Mesendoderm (in vitro differentiated cells): ENCODE measurements around the gene UFD1. TPM values are rescaled to one million over a fixed set of nuclear protein-coding genes. Genes with fewer than 3 reads are reported as not detected.

ENCODE experiments used
- DNase-seq: peaks from one replicate; pipeline ENCODE4 v3.0.0; 2013
- H2AK5ac ChIP-seq: 2 replicates; pipeline ENCODE4 v1.6.1; 2013; ENCODE audit warnings: low read length, inconsistent platforms
- H2BK120ac ChIP-seq: 2 replicates; pipeline ENCODE4 v1.6.1; 2013; ENCODE audit warnings: low read depth, mild to moderate bottlenecking, low read length, moderate library complexity, mixed read lengths
- H2BK15ac ChIP-seq: replicated peaks from 2 replicates; pipeline ENCODE4 v1.6.1; 2013; ENCODE audit warnings: low read depth, mild to moderate bottlenecking, moderate library complexity
- H2BK5ac ChIP-seq: 2 replicates; pipeline ENCODE4 v1.6.1; 2013; ENCODE audit warnings: low read length, inconsistent platforms
- H3K18ac ChIP-seq: 2 replicates; pipeline ENCODE4 v1.6.1; 2013; ENCODE audit warnings: mild to moderate bottlenecking, low read length, mixed read lengths
- H3K23ac ChIP-seq: one replicate; pipeline ENCODE4 v1.6.1; 2013; ENCODE audit warnings: low read length
- H3K27ac ChIP-seq: 2 replicates; pipeline ENCODE4 v1.5.1; 2013; ENCODE audit warnings: low read depth, mild to moderate bottlenecking, inconsistent platforms, low read length, moderate library complexity
- H3K27me3 ChIP-seq: 2 replicates; pipeline ENCODE4 v1.6.1; 2013; ENCODE audit warnings: low read length, control low read depth, mild to moderate bottlenecking, inconsistent platforms; ENCODE audit not compliant: insufficient read depth, poor library complexity
- H3K36me3 ChIP-seq: 2 replicates; pipeline ENCODE4 v1.6.1; 2013; ENCODE audit warnings: low read length, inconsistent platforms; ENCODE audit not compliant: control insufficient read depth, insufficient read depth
- H3K4ac ChIP-seq: one replicate; pipeline ENCODE4 v1.6.1; 2013; ENCODE audit warnings: low read depth, mild to moderate bottlenecking, low read length, moderate library complexity
- H3K4me1 ChIP-seq: 2 replicates; pipeline ENCODE4 v1.6.1; 2013; ENCODE audit warnings: low read depth, low read length, inconsistent platforms; ENCODE audit not compliant: control insufficient read depth
- H3K4me2 ChIP-seq: 2 replicates; pipeline ENCODE4 v1.6.1; 2013; ENCODE audit warnings: low read length
- H3K4me3 ChIP-seq: 2 replicates; pipeline ENCODE4 v1.5.1; 2013; ENCODE audit warnings: mild to moderate bottlenecking, low read length
- H3K56ac ChIP-seq: one replicate; pipeline ENCODE4 v1.6.1; 2013; ENCODE audit warnings: low read length
- H3K79me1 ChIP-seq: 2 replicates; pipeline ENCODE4 v1.6.1; 2013; ENCODE audit warnings: low read length, inconsistent platforms
- H3K79me2 ChIP-seq: 2 replicates; pipeline ENCODE4 v1.6.1; 2013; ENCODE audit warnings: mild to moderate bottlenecking, low read length; ENCODE audit not compliant: control insufficient read depth, insufficient read depth
- H3K9ac ChIP-seq: 2 replicates; pipeline ENCODE4 v1.6.1; 2013; ENCODE audit warnings: low read length, inconsistent platforms
- H4K5ac ChIP-seq: one replicate; pipeline ENCODE4 v1.6.1; 2013; ENCODE audit warnings: low read length
- H4K8ac ChIP-seq: one replicate; pipeline ENCODE4 v1.6.1; 2013; ENCODE audit warnings: low read depth, mild to moderate bottlenecking, control low read depth, low read length, moderate library complexity
- WGBS: extraction: QIAGEN DNeasy Blood & Tissue Kit; methylation state at CpG from one replicate; pipeline ENCODE4 v1.1.7; 2013; ENCODE audit warnings: low lambda C conversion rate, missing lambda C conversion rate; ENCODE audit not compliant: insufficient coverage; ENCODE audit errors: extremely low coverage; 5-methylcytosine and 5-hydroxymethylcytosine counted together
- polyA plus RNA-seq, 2 experiments: library from polyadenylated mRNA; stranded (reverse); fragments of 200-250 nt; gene quantifications; one replicate each; pipeline ENCODE4 v1.2.3, GENCODE V29; 2013

UFD1 gene
- polyA plus RNA-seq (2013, experiment 1 of 2) = 115 TPM
- polyA plus RNA-seq (2013, experiment 2 of 2) = 113 TPM

- Histone ChIP-seq H2BK15ac (no peak within 1 kb of the TSS), H2BK120ac (peak within 1 kb of the TSS; percentile 31), H2BK5ac (peak within 1 kb of the TSS; percentile 87), H4K8ac (no peak within 1 kb of the TSS), H3K27me3 (no peaks in the 10 kb centered on the region), H3K79me2 (peaks cover 38% of the 10 kb centered on the region), H3K27ac (peak within 1 kb of the TSS; percentile 65), H3K4ac (no peak within 1 kb of the TSS), H3K36me3 (peaks cover 3% of the 10 kb centered on the region), H3K23ac (no peak within 1 kb of the TSS), H3K4me1 (peaks cover 2% of the 10 kb centered on the region), H3K56ac (peak within 1 kb of the TSS; percentile 92), H3K79me1 (peaks cover 22% of the 10 kb centered on the region), H2AK5ac (no peak within 1 kb of the TSS), H3K4me3 (peak within 1 kb of the TSS; percentile 84), H3K9ac (peak within 1 kb of the TSS; percentile 87), H4K5ac (no peak within 1 kb of the TSS), H3K4me2 (peak within 1 kb of the TSS; percentile 59), H3K18ac (peak within 1 kb of the TSS; percentile 83)
- no CpG with 5 or more reads among the region's 42 CpGs for WGBS
- DNase-seq = peak; percentile 86
Observed at GRCh38 chr22:19478901-19479354, at the start of gene UFD1. TSS of gene UFD1 (minus strand) at chr22:19479193. CDS start at chr22:19479085, 108 bp downstream.

DNA sequence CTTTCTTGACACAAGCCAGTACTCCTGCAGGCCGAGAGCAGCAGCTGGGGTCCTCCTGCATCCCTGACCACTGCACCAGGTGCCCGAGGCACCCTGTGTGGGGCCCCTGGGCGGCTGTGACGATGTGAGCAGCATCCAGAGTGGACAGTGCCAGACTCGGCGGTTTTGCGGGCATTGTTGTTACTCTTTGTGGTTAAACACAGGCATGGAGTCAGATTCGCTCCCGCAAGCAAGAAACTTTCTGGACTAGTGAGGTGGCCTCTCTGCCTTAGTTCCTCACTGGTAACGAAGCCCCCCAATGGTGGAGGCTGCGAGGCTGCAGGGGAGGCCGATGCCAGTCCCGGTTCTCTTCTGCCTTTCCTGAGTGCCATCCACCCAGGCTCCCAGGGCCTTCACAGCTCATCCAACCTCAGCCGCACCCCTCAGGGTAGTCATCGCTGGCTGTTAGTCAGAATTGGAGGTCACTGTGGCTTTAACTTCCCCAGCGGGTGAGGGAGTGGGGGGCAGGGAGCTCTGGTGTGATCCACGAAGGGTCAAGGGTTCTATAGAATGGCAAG is 48.9 kb upstream of the UFD1 start:
- Histone ChIP-seq H2BK15ac (no peak overlapping the region), H3K27me3 (no peaks in the 10 kb centered on the region), H4K5ac (no peak overlapping the region), H2BK120ac (no peak overlapping the region), H3K4ac (no peak overlapping the region), H3K36me3 (no peaks in the 10 kb centered on the region), H3K4me2 (no peak overlapping the region), H2AK5ac (no peak overlapping the region), H3K4me1 (no peaks in the 10 kb centered on the region), H2BK5ac (no peak overlapping the region), H3K23ac (no peak overlapping the region), H3K18ac (no peak overlapping the region), H3K79me1 (no peaks in the 10 kb centered on the region), H3K4me3 (no peak overlapping the region), H3K27ac (no peak overlapping the region), H3K79me2 (no peaks in the 10 kb centered on the region), H3K9ac (no peak overlapping the region), H3K56ac (no peak overlapping the region), H4K8ac (no peak overlapping the region)
- no peak for DNase-seq
- no CpG with 5 or more reads among the region's 17 CpGs for WGBS

- DNase-seq = peak; percentile 16
- Histone ChIP-seq H3K4me3 (no peak overlapping the region), H3K4me2 (no peak overlapping the region), H3K56ac (no peak overlapping the region), H3K27me3 (no peaks in the 10 kb centered on the region), H3K4ac (no peak overlapping the region), H2BK5ac (no peak overlapping the region), H3K79me2 (no peaks in the 10 kb centered on the region), H3K9ac (no peak overlapping the region), H2AK5ac (no peak overlapping the region), H3K36me3 (no peaks in the 10 kb centered on the region), H4K5ac (no peak overlapping the region), H3K79me1 (no peaks in the 10 kb centered on the region), H3K27ac (no peak overlapping the region), H2BK120ac (no peak overlapping the region), H3K18ac (no peak overlapping the region), H3K4me1 (no peaks in the 10 kb centered on the region), H2BK15ac (no peak overlapping the region), H4K8ac (no peak overlapping the region), H3K23ac (no peak overlapping the region)
- WGBS = no CpG with 5 or more reads among the region's 5 CpGs
Observed at GRCh38 chr22:19527321-19527721, 48.3 kb upstream of the UFD1 start.

- Histone ChIP-seq H3K23ac (no peak overlapping the region), H3K27me3 (no peaks in the 10 kb centered on the region), H4K5ac (no peak overlapping the region), H2AK5ac (no peak overlapping the region), H3K27ac (no peak overlapping the region), H2BK15ac (no peak overlapping the region), H2BK120ac (no peak overlapping the region), H3K79me1 (no peaks in the 10 kb centered on the region), H3K79me2 (no peaks in the 10 kb centered on the region), H4K8ac (no peak overlapping the region), H3K36me3 (no peaks in the 10 kb centered on the region), H2BK5ac (no peak overlapping the region), H3K4me2 (no peak overlapping the region), H3K4me1 (no peaks in the 10 kb centered on the region), H3K56ac (no peak overlapping the region), H3K9ac (no peak overlapping the region), H3K4ac (no peak overlapping the region), H3K4me3 (no peak overlapping the region), H3K18ac (no peak overlapping the region)
- DNase-seq = no peak
- no CpG with 5 or more reads among the region's 7 CpGs for WGBS
Observed at GRCh38 chr22:19526702-19527111, 47.7 kb upstream of the UFD1 start.

DNA sequence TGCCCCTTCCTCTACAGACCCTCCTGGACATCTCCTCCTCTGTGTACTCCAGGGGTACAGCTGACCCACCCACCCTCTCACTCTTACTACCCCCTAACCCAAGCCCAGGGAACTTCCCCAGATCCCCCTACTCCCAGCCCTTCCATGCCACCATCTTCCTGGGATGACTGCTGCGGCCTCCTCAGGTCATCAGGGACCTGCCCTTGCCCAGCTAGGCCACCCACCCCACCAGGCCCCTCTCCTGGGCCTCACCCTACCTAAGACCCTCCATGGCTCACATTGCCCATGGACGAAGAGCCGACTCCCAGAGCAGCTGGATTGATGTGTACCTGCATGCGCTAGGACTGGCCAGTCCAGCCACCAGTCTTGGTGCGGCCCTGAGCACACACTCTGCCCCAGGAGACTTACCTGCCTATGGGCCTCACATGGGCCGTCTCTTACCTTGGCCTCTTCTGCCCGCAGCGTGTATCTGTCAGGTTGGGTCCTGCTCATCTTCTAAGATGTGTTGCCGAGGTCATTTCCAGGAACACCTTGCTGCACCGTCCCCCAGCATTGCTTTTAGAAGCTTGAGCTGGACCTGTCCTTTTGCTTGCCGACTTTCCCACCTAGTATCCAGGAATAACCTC is 47.2 kb upstream of the UFD1 start:
- no peak overlapping the region for H3K56ac ChIP-seq
- H2BK120ac ChIP-seq = no peak overlapping the region
- no peak overlapping the region for H3K9ac ChIP-seq
- no peaks in the 10 kb centered on the region for H3K27me3 ChIP-seq
- no peaks in the 10 kb centered on the region for H3K79me1 ChIP-seq
- H3K4ac ChIP-seq = no peak overlapping the region
- no peak overlapping the region for H3K18ac ChIP-seq
- no peak overlapping the region for H2AK5ac ChIP-seq
- H3K23ac ChIP-seq = no peak overlapping the region
- no peak overlapping the region for H4K5ac ChIP-seq
- no CpG with 5 or more reads among the region's 11 CpGs for WGBS
- no peaks in the 10 kb centered on the region for H3K36me3 ChIP-seq
- H3K4me3 ChIP-seq = no peak overlapping the region
- no peak for DNase-seq
- H3K27ac ChIP-seq = no peak overlapping the region
- H3K4me1 ChIP-seq = no peaks in the 10 kb centered on the region
- H2BK15ac ChIP-seq = no peak overlapping the region
- H4K8ac ChIP-seq = no peak overlapping the region
- no peak overlapping the region for H3K4me2 ChIP-seq
- H3K79me2 ChIP-seq = no peaks in the 10 kb centered on the region
- H2BK5ac ChIP-seq = no peak overlapping the region
